Caco-2 (cell line): Measurements from ENCODE around the gene STK40. TPM values are rescaled to one million over a fixed set of nuclear protein-coding genes. Genes with fewer than 3 reads are reported as not detected.
A peak's percentile ranks its signal among the peaks of the same experiment; 100 is the strongest.

Experiments used
- BruUV-seq: library from RNA; stranded (reverse); fragments of 400-500 nt; replicated peaks from 2 replicates; lab custom pipeline; 2021; lab: Mats Ljungman, UMichigan
- CTCF ChIA-PET: fragments of 300-600 bp; sonication (Branson Sonifier 250); formaldehyde crosslinking; loops from one replicate; lab custom pipeline; 2022; ENCODE audit warnings: antibody characterized with exemption; lab: Charles Lee
- POLR2A ChIA-PET: fragments of 300-600 bp; sonication (Branson Sonifier 250); formaldehyde crosslinking; loops from one replicate; lab custom pipeline; 2022; ENCODE audit warnings: antibody characterized with exemption; lab: Charles Lee
- DNase-seq, 2 experiments: peaks; one replicate each; pipeline versions ENCODE4 v3.0.0 to v3.0.0-alpha.2; 2020 to 2022
- H3K27me3 ChIP-seq: replicated peaks from 2 replicates; pipeline ENCODE4 v1.6.0; 2011; ENCODE audit warnings: low read length; ENCODE audit not compliant: control insufficient read depth, insufficient read depth
- H3K36me3 ChIP-seq: 2 replicates; pipeline ENCODE4 v1.5.1; 2011; ENCODE audit warnings: low read length; ENCODE audit not compliant: control insufficient read depth, insufficient read depth
- H3K4me1 ChIP-seq: fragments of 250-450 bp; sonication (Bioruptor Pico); 2 replicates; pipeline ENCODE4 v1.5.1; 2020; ENCODE audit warnings: mild to moderate bottlenecking
- H3K4me3 ChIP-seq: 2 replicates; pipeline ENCODE4 v1.5.1; 2011; ENCODE audit warnings: low read depth, mild to moderate bottlenecking, control low read depth, low read length
- H3K9me3 ChIP-seq: fragments of 250-450 bp; sonication (Bioruptor Pico); 2 replicates; pipeline ENCODE4 v1.5.1; 2020; ENCODE audit warnings: mild to moderate bottlenecking, moderate library complexity
- H3K27ac Mint-ChIP-seq: one replicate; pipeline ENCODE4 v1.8.0; 2022; ENCODE audit warnings: mixed read lengths; ENCODE audit not compliant: unreplicated experiment
- H3K27me3 Mint-ChIP-seq: one replicate; pipeline ENCODE4 v1.8.0; 2022; ENCODE audit warnings: mixed read lengths; ENCODE audit not compliant: insufficient read depth, unreplicated experiment
- H3K36me3 Mint-ChIP-seq: one replicate; pipeline ENCODE4 v1.8.0; 2022; ENCODE audit warnings: mild to moderate bottlenecking, mixed read lengths; ENCODE audit not compliant: insufficient read depth, unreplicated experiment
- H3K4me1 Mint-ChIP-seq: one replicate; pipeline ENCODE4 v1.8.0; 2022; ENCODE audit warnings: low read depth, mixed read lengths; ENCODE audit not compliant: unreplicated experiment
- H3K4me3 Mint-ChIP-seq: one replicate; pipeline ENCODE4 v1.8.0; 2022; ENCODE audit warnings: mild to moderate bottlenecking, moderate library complexity, mixed read lengths; ENCODE audit not compliant: unreplicated experiment
- H3K9me3 Mint-ChIP-seq: one replicate; pipeline ENCODE4 v1.8.0; 2022; ENCODE audit warnings: mixed read lengths; ENCODE audit not compliant: unreplicated experiment
- intact Hi-C: fragments of 100-400 bp; cut with micrococcal nuclease; formaldehyde crosslinking; loops from one replicate; pipeline ENCODE4 v1.10.0; 2022; ENCODE audit not compliant: unreplicated experiment
- total RNA-seq: library from RNA; stranded (reverse); gene quantifications from 2 replicates; pipeline ENCODE4 v1.2.3, GENCODE V29; 2022
- TF ChIP-seq, protein P1 (sequence below), 2 experiments: fragments of 200-600 bp in 1 of 2; IDR thresholded peaks; 1 replicate in 1 of 2; 2 replicates in 1 of 2; pipeline versions ENCODE4 v1.5.1 to v1.8.0; 2011 to 2022; ENCODE audit warnings: antibody characterized with exemption in 1 of 2, control low read depth in 1 of 2, inconsistent platforms in 1 of 2, low read depth in 1 of 2, low read length in 1 of 2, mild to moderate bottlenecking in 1 of 2, moderate library complexity in 1 of 2; ENCODE audit not compliant: insufficient read depth in 1 of 2, severe bottlenecking in 1 of 2, unreplicated experiment in 1 of 2

The STK40 gene
- total RNA-seq, 1 experiment from 2014 or later: 29.7 TPM

DNA sequence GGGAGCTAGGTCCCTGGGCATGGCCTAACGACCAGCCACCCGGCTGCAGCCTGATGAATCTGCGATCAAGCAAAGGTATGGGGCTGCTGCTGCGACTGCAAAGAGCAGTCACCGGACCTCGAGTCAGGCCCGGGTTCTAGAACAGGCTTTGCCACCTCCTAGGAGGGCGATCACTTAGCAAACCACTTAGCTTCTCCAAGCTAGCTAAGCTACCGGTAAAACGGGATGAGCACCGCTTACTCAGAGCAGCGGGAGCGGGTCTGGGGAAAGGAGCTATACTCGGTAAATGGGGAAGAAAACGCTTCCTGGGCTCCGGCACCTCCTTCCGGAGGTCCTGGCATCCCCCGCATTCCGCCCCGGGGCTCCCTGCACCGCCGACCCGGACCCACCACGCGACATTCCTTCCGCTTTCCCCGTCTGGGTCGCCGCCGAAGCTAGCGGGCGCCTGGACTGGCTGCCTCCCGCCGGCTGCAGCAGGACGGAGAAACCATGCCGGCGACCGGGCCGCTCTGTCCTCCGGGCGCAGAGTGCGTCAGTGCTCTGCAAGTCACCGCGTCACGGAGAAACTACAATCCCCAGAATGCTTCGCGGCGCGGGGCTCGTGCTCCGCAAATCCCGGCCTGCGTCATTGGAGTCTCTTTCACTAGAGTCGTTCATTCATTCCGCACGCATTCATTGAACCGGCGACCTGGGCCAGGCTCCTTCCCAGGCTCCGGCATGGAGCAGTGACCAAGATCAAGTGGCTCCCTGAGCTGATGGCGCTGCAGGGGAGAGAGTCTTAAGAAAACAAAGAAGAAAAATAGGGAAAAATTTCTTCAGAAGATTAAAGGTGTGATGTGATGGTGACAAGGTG is 11.9 kb upstream of the STK40 start, which contains the start of gene LSM10:
LSM10 (minus strand) TSS at position 531 of the 853 bp plus-strand sequence. CDS start 3,779 bp downstream, outside the sequence.
- Histone ChIP-seq H3K4me1 (no peaks in the 10 kb centered on the region), H3K36me3 (no peaks in the 10 kb centered on the region), H3K4me3 (peak within 1 kb of the TSS; percentile 70), H3K27me3 (no peaks in the 10 kb centered on the region), H3K9me3 (no peaks in the 10 kb centered on the region)
- ChIA-PET POLR2A (interaction anchor here (0.8 to 1.7 kb wide), 2 partner anchors 11 to 13 kb away, joined by 3 to 26 read pairs; no protein-coding TSS in a partner anchor), CTCF (interaction anchor here (0.6 to 0.8 kb wide), 2 partner anchors 28 to 55 kb away, joined by 3 read pairs; no protein-coding TSS in a partner anchor)
- Mint-ChIP-seq H3K4me3 (peak within 1 kb of the TSS; percentile 89), H3K36me3 (peaks cover 9% of the 10 kb centered on the region), H3K27me3 (no peaks in the 10 kb centered on the region), H3K27ac (peak within 1 kb of the TSS; percentile 95), H3K4me1 (peaks cover 7% of the 10 kb centered on the region), H3K9me3 (no peaks in the 10 kb centered on the region)
- intact Hi-C loops: loop anchor here (1.0 kb wide), 2 partner anchors 11 to 23 kb away; no protein-coding TSS in a partner anchor
- TSS peak; percentile 56 for BruUV-seq
- TF ChIP-seq, protein P1, sequence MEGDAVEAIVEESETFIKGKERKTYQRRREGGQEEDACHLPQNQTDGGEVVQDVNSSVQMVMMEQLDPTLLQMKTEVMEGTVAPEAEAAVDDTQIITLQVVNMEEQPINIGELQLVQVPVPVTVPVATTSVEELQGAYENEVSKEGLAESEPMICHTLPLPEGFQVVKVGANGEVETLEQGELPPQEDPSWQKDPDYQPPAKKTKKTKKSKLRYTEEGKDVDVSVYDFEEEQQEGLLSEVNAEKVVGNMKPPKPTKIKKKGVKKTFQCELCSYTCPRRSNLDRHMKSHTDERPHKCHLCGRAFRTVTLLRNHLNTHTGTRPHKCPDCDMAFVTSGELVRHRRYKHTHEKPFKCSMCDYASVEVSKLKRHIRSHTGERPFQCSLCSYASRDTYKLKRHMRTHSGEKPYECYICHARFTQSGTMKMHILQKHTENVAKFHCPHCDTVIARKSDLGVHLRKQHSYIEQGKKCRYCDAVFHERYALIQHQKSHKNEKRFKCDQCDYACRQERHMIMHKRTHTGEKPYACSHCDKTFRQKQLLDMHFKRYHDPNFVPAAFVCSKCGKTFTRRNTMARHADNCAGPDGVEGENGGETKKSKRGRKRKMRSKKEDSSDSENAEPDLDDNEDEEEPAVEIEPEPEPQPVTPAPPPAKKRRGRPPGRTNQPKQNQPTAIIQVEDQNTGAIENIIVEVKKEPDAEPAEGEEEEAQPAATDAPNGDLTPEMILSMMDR (IDR thresholded peaks at IDR 0.05; ENCODE audit: insufficient read depth in 1 of 2, low read depth in 1 of 2, low read length in 1 of 2, severe bottlenecking in 1 of 2, unreplicated experiment in 1 of 2): no peak
- peak; percentile 86 to 87 for DNase-seq

DNA sequence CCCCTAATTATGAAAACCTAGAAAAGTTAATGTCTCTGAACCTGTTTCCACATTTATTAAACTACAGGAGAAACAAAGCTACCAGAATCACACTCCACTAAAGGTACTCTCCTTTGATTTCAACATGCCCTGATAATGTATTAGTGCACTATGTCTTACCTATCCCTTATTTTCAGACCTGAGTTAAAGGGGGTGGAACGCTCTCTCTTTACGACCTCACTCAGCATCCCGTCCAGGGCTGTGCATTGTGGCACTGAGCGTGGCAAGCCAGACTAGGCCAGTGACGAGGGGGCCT is 11.3 kb upstream of the STK40 start:
- Mint-ChIP-seq H3K27ac (peak overlapping the region; percentile 95), H3K4me3 (peak overlapping the region; percentile 89), H3K27me3 (no peaks in the 10 kb centered on the region), H3K4me1 (peaks cover 7% of the 10 kb centered on the region), H3K36me3 (peaks cover 9% of the 10 kb centered on the region), H3K9me3 (no peaks in the 10 kb centered on the region)
- TF ChIP-seq, protein P1 (IDR thresholded peaks at IDR 0.05; ENCODE audit: insufficient read depth in 1 of 2, low read depth in 1 of 2, low read length in 1 of 2, severe bottlenecking in 1 of 2, unreplicated experiment in 1 of 2): no peak
- no peaks in the 10 kb centered on the region for H3K4me1 ChIP-seq
- no peaks in the 10 kb centered on the region for H3K9me3 ChIP-seq
- intact Hi-C loops: loop anchor here (1.0 kb wide), 2 partner anchors 11 to 23 kb away; no protein-coding TSS in a partner anchor
- no peaks in the 10 kb centered on the region for H3K27me3 ChIP-seq
- no peaks in the 10 kb centered on the region for H3K36me3 ChIP-seq
- no TSS peak for BruUV-seq
- DNase-seq: no peak
- peak overlapping the region; percentile 70 for H3K4me3 ChIP-seq
- CTCF ChIA-PET: interaction anchor here (0.6 to 0.8 kb wide), 2 partner anchors 28 to 55 kb away, joined by 3 read pairs; no protein-coding TSS in a partner anchor
- POLR2A ChIA-PET: interaction anchor here (0.8 to 1.7 kb wide), 2 partner anchors 10 to 12 kb away, joined by 3 to 26 read pairs; no protein-coding TSS in a partner anchor

DNA sequence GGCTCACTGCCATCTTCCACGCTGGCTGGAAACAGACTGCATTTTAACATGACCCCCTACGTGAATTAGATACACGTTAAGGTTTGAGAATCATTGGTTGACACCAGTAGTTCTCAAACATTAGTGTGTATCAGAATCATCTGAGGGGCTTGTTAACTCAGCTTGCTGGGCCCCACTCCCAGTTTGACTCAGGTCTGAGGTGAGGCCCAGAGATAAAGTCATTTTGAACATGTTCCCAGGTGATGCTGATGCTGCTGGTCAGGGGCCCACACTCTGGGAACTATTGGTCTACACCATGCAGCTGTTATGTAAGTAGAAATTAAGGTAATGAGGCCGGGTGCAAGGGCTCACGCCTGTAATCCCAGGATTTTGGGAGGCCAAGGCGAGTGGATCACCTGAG is 10.6 kb upstream of the STK40 start:
- peak overlapping the region; percentile 38 for H3K4me3 Mint-ChIP-seq
- Histone ChIP-seq H3K9me3 (no peaks in the 10 kb centered on the region), H3K27me3 (no peaks in the 10 kb centered on the region), H3K4me3 (no peak overlapping the region), H3K36me3 (no peaks in the 10 kb centered on the region), H3K4me1 (no peaks in the 10 kb centered on the region)
- CTCF ChIA-PET: no interaction called here
- H3K36me3 Mint-ChIP-seq: peaks cover 12% of the 10 kb centered on the region
- DNase-seq: no peak
- POLR2A ChIA-PET: interaction anchor here (0.8 to 1.7 kb wide), 2 partner anchors 10 to 12 kb away, joined by 3 to 26 read pairs; no protein-coding TSS in a partner anchor
- intact Hi-C loops: no loop called here
- no peaks in the 10 kb centered on the region for H3K27me3 Mint-ChIP-seq
- no peaks in the 10 kb centered on the region for H3K9me3 Mint-ChIP-seq
- H3K27ac Mint-ChIP-seq: no peak overlapping the region
- no TSS peak for BruUV-seq
- peaks cover 7% of the 10 kb centered on the region for H3K4me1 Mint-ChIP-seq
- TF ChIP-seq, protein P1 (IDR thresholded peaks at IDR 0.05; ENCODE audit: insufficient read depth in 1 of 2, low read depth in 1 of 2, low read length in 1 of 2, severe bottlenecking in 1 of 2, unreplicated experiment in 1 of 2): no peak
